Measurements from ENCODE around the gene SLMAP. TPM values are rescaled to one million over a fixed set of nuclear protein-coding genes. Genes with fewer than 3 reads are reported as not detected.

The SLMAP gene
- total and polyA plus RNA-seq, 11 donors, result 96.4 to 534 (median 269) TPM

- Histone ChIP-seq H3K27ac (no peak overlapping the region), H3K9me3 (no peaks in the 10 kb centered on the region)
Measured at GRCh38 chr3:57749542-57749941, 6.6 kb upstream of the SLMAP start.

DNA sequence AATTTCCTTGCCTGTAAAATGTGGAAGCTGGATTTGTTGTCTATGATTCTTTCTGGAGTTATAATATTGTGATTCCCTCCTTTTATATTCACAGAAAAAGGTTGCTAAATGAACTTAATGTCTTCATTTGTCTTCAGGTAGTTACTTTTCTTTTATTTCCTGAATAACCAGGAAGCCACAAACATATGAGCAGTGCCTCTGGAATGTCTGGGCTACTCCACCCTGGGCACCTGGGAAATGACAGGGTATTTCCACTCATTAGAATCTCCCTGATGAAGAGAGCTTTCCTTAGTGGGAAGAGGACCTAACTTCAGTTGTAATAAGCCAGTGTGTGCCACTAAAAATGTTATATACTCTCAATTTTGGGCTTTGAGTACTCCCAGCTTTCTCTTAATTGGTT, 3.8 kb upstream of the SLMAP start:
- no peak overlapping the region for H3K27ac ChIP-seq
- no peak for ATAC-seq
- H3K27me3 ChIP-seq, result no peaks in the 10 kb centered on the region
- H3K9me3 ChIP-seq, result no peaks in the 10 kb centered on the region
- no peak overlapping the region for H3K4me3 ChIP-seq
- H3K4me1 ChIP-seq, result peaks cover 0 to 10% (median 2%) of the 10 kb centered on the region in 12 donors
- intact Hi-C loops (cut with DNase I), result loop anchor here in 2 of 10 donors (5.0 to 10.0 kb wide), 2 partner anchors 55 to 72 kb away; no protein-coding TSS in a partner anchor
- no peak for TF ChIP-seq CTCF (IDR thresholded peaks at IDR 0.05)
- no peak for TF ChIP-seq POLR2A (IDR thresholded peaks at IDR 0.05)
- no peak for DNase-seq
- H3K36me3 ChIP-seq, result no peaks in the 10 kb centered on the region

More at GRCh38 chr3:57749542-57749941, 6.6 kb upstream of the SLMAP start:
- H3K36me3 ChIP-seq, result no peaks in the 10 kb centered on the region
- intact Hi-C loops (cut with DNase I), result no loop called here
- WGBS, 4 donors, result 91 to 96% (median 92%) methylated on average over 9 of the region's 9 CpGs
- H3K27me3 ChIP-seq, result no peaks in the 10 kb centered on the region
- no peak for DNase-seq
- no peak for TF ChIP-seq CTCF (IDR thresholded peaks at IDR 0.05)
- TF ChIP-seq POLR2A (IDR thresholded peaks at IDR 0.05), result no peak
- H3K4me1 ChIP-seq, result no peaks in the 10 kb centered on the region
- no peak overlapping the region for H3K4me3 ChIP-seq
- ATAC-seq, result no peak

GRCh38 chr3:57753016-57753415, 3.1 kb upstream of the SLMAP start:
- Histone ChIP-seq H3K9me3 (no peaks in the 10 kb centered on the region), H3K4me3 (no peak overlapping the region), H3K27me3 (no peaks in the 10 kb centered on the region), H3K36me3 (peaks cover 0 to 5% (median 0%) of the 10 kb centered on the region in 9 donors), H3K4me1 (peaks cover 0 to 18% (median 8%) of the 10 kb centered on the region in 12 donors), H3K27ac (no peak overlapping the region)
- DNase-seq, result no peak
- TF ChIP-seq POLR2A (IDR thresholded peaks at IDR 0.05) (no peak), CTCF (IDR thresholded peaks at IDR 0.05) (no peak)
- no peak for ATAC-seq
- intact Hi-C loops (cut with DNase I), result loop anchor here in 2 of 10 donors (5.0 to 10.0 kb wide), 2 partner anchors 56 to 72 kb away; no protein-coding TSS in a partner anchor

GRCh38 chr3:57755368-57755675, 787 bp upstream of the SLMAP start:
- TF ChIP-seq POLR2A (IDR thresholded peaks at IDR 0.05) (no peak), CTCF (IDR thresholded peaks at IDR 0.05) (no peak)
- peak overlapping the region; percentile 80 to 93 (median 90) for H3K27ac ChIP-seq
- ATAC-seq, result no peak
- peaks cover 0 to 41% (median 24%) of the 10 kb centered on the region in 12 donors for H3K4me1 ChIP-seq
- H3K36me3 ChIP-seq, result peaks cover 0 to 16% (median 5%) of the 10 kb centered on the region in 9 donors
- H3K27me3 ChIP-seq, result no peaks in the 10 kb centered on the region
- H3K9me3 ChIP-seq, result no peaks in the 10 kb centered on the region
- H3K4me3 ChIP-seq, result peak overlapping the region; percentile 79 to 98 (median 93)
- DNase-seq, result no peak
- intact Hi-C loops (cut with DNase I), result loop anchor here in 8 of 10 donors (2.0 to 10.0 kb wide), 7 partner anchors 47 to 588 kb away; partner anchors contain the start of genes DENND6A (in 5 of the 8), ARF4 (in 4 of the 8) and IL17RD (in 1 of the 8)
- WGBS, 4 donors, result 6 to 23% (median 8%) methylated on average over 1 of the region's 1 CpG
